H1 (cell line): ENCODE data around the gene EPB41L4B. TPM values are rescaled to one million over a fixed set of nuclear protein-coding genes. Genes with fewer than 3 reads are reported as not detected.

Experiments used
- CTCF ChIA-PET: fragments of 300-600 bp; sonication (Branson Sonifier 250); formaldehyde crosslinking; loops from one replicate; lab custom pipeline; 2021; ENCODE audit not compliant: partially characterized antibody; lab: Charles Lee
- POLR2A ChIA-PET: fragments of 300-600 bp; sonication (Branson Sonifier 250); formaldehyde crosslinking; loops from one replicate; lab custom pipeline; 2021; ENCODE audit warnings: inconsistent platforms; ENCODE audit not compliant: partially characterized antibody; lab: Charles Lee
- DNase-seq, 2 experiments: peaks; one replicate each; pipeline versions ENCODE4 v3.0.0 to v3.0.0-alpha.2; 2010 to 2022; ENCODE audit warnings: low spot score in 2 of 2, low read depth in 1 of 2, mixed read lengths in 1 of 2
- FAIRE-seq: peaks from 2 replicates; lab custom pipeline; 2011; peaks lifted over from hg19 to GRCh38; lab: Jason Lieb, UNC
- H2AFZ ChIP-seq: 2 replicates; pipeline ENCODE4 v1.8.1; 2012; ENCODE audit warnings: low read length, inconsistent platforms
- H2AK5ac ChIP-seq: 2 replicates; pipeline ENCODE4 v1.6.1; 2013; ENCODE audit warnings: low read depth, low read length
- H2BK120ac ChIP-seq: replicated peaks from 2 replicates; pipeline ENCODE3; 2013; ENCODE audit warnings: low read depth, low read length, inconsistent platforms
- H2BK12ac ChIP-seq: 2 replicates; pipeline ENCODE4 v1.6.1; 2013; ENCODE audit warnings: low read depth, low read length
- H2BK15ac ChIP-seq: 2 replicates; pipeline ENCODE4 v1.6.1; 2013; ENCODE audit warnings: low read length
- H2BK20ac ChIP-seq: 2 replicates; pipeline ENCODE4 v1.6.1; 2013; ENCODE audit warnings: low read length
- H2BK5ac ChIP-seq: 2 replicates; pipeline ENCODE4 v1.6.1; 2013; ENCODE audit warnings: low read depth, low read length
- H3K14ac ChIP-seq: 2 replicates; pipeline ENCODE4 v1.6.1; 2013; ENCODE audit warnings: inconsistent platforms; ENCODE audit not compliant: insufficient read length
- H3K18ac ChIP-seq: 2 replicates; pipeline ENCODE4 v1.6.1; 2013; ENCODE audit warnings: low read length; ENCODE audit errors: extremely low read depth
- H3K23ac ChIP-seq: 2 replicates; pipeline ENCODE4 v1.6.1; 2013; ENCODE audit warnings: inconsistent platforms; ENCODE audit not compliant: insufficient read length
- H3K23me2 ChIP-seq: 2 replicates; pipeline ENCODE4 v1.6.1; 2013; ENCODE audit warnings: low read depth, low read length
- H3K27ac ChIP-seq: 2 replicates; pipeline ENCODE4 v1.6.1; 2011; ENCODE audit warnings: low read depth, low read length, inconsistent platforms
- H3K27me3 ChIP-seq, 4 experiments: replicated peaks in 1 of 4; 1 replicate in 1 of 4; 2 replicates in 3 of 4; pipeline versions ENCODE4 v1.6.1 to v1.8.1; 2011 to 2013; ENCODE audit warnings: low read length in 3 of 4, mild to moderate bottlenecking in 3 of 4, inconsistent platforms in 2 of 4, mixed read lengths in 2 of 4, moderate library complexity in 1 of 4; ENCODE audit not compliant: control insufficient read depth in 3 of 4, insufficient read depth in 3 of 4; ENCODE audit errors: extremely low read depth in 1 of 4
- H3K36me3 ChIP-seq, 4 experiments: 2 replicates each; pipeline versions ENCODE4 v1.6.1 to v1.8.1; 2011 to 2013; ENCODE audit warnings: mild to moderate bottlenecking in 4 of 4, low read length in 3 of 4, moderate library complexity in 2 of 4, control low read depth in 1 of 4, inconsistent platforms in 1 of 4; ENCODE audit not compliant: insufficient read depth in 4 of 4, control insufficient read depth in 2 of 4
- H3K4ac ChIP-seq: replicated peaks from 2 replicates; pipeline ENCODE3; 2013; ENCODE audit warnings: low read length, low read depth, mixed read lengths, inconsistent platforms; ENCODE audit not compliant: insufficient read length
- H3K4me1 ChIP-seq, 4 experiments: replicated peaks in 1 of 4; 1 replicate in 1 of 4; 2 replicates in 3 of 4; pipeline versions ENCODE4 v1.6.1 to v1.8.1; 2011 to 2013; ENCODE audit warnings: low read length in 3 of 4, inconsistent platforms in 2 of 4, mixed read lengths in 1 of 4; ENCODE audit not compliant: insufficient read depth in 4 of 4, control insufficient read depth in 3 of 4
- H3K4me2 ChIP-seq, 2 experiments: 2 replicates each; pipeline versions ENCODE4 v1.6.1 to v1.8.1; 2011 to 2013; ENCODE audit warnings: low read depth in 2 of 2, low read length in 2 of 2, control low read depth in 1 of 2, inconsistent platforms in 1 of 2, mild to moderate bottlenecking in 1 of 2; ENCODE audit not compliant: insufficient read depth in 1 of 2
- H3K4me3 ChIP-seq, 4 experiments: fragments of 200-600, 300-600 bp in 1 of 4; sonication (generic), shearing (Covaris generic), sonication (Bioruptor Twin) in 1 of 4; 2 replicates each; pipeline versions ENCODE4 v1.5.1 to v1.8.1; 2011 to 2016; ENCODE audit warnings: low read length in 4 of 4, low read depth in 3 of 4, control low read depth in 2 of 4, inconsistent platforms in 2 of 4, mild to moderate bottlenecking in 2 of 4, mixed read lengths in 1 of 4, moderate library complexity in 1 of 4; ENCODE audit not compliant: insufficient read depth in 2 of 4; ENCODE audit errors: extremely low read depth in 1 of 4
- H3K56ac ChIP-seq: replicated peaks from 2 replicates; pipeline ENCODE3; 2013; ENCODE audit warnings: low read depth, mild to moderate bottlenecking, mixed read lengths, low read length, inconsistent platforms; ENCODE audit not compliant: insufficient read length
- H3K79me1 ChIP-seq: 2 replicates; pipeline ENCODE4 v1.6.1; 2013; ENCODE audit warnings: low read depth, low read length, control low read depth
- H3K79me2 ChIP-seq, 2 experiments: 2 replicates each; pipeline versions ENCODE4 v1.6.1 to v1.8.1; 2012 to 2013; ENCODE audit warnings: low read length in 2 of 2, mild to moderate bottlenecking in 2 of 2, inconsistent platforms in 1 of 2; ENCODE audit not compliant: insufficient read depth in 2 of 2, control insufficient read depth in 1 of 2
- H3K9ac ChIP-seq, 4 experiments: replicated peaks in 1 of 4; 1 replicate in 1 of 4; 2 replicates in 3 of 4; pipeline versions ENCODE4 v1.6.1 to v1.8.1; 2011 to 2013; ENCODE audit warnings: low read depth in 3 of 4, low read length in 3 of 4, control low read depth in 2 of 4, mild to moderate bottlenecking in 2 of 4, moderate library complexity in 2 of 4, inconsistent platforms in 1 of 4; ENCODE audit errors: extremely low read depth in 1 of 4
- H3K9me3 ChIP-seq, 2 experiments: 2 replicates each; pipeline versions ENCODE4 v1.6.1 to v1.8.1; 2012 to 2013; ENCODE audit warnings: mild to moderate bottlenecking in 2 of 2, moderate library complexity in 2 of 2, control low read depth in 1 of 2, inconsistent platforms in 1 of 2, low read depth in 1 of 2, low read length in 1 of 2, mixed read lengths in 1 of 2; ENCODE audit not compliant: insufficient read depth in 2 of 2
- H4K20me1 ChIP-seq, 2 experiments: replicated peaks in 1 of 2; 2 replicates each; pipeline versions ENCODE3 to v1.8.1; 2011 to 2013; ENCODE audit warnings: inconsistent platforms in 2 of 2, low read length in 2 of 2, mild to moderate bottlenecking in 1 of 2; ENCODE audit not compliant: insufficient read depth in 2 of 2, control insufficient read depth in 1 of 2
- H4K5ac ChIP-seq: 2 replicates; pipeline ENCODE4 v1.6.1; 2013; ENCODE audit warnings: low read length, low read depth, mixed read lengths, inconsistent platforms; ENCODE audit not compliant: insufficient read length
- H4K8ac ChIP-seq: 2 replicates; pipeline ENCODE4 v1.8.0; 2013; ENCODE audit warnings: mild to moderate bottlenecking, moderate library complexity, low read length, inconsistent platforms; ENCODE audit not compliant: insufficient read depth; ENCODE audit errors: extremely low read depth
- H4K91ac ChIP-seq: replicated peaks from 2 replicates; pipeline ENCODE3; 2013; ENCODE audit warnings: low read length, mixed read lengths, inconsistent platforms; ENCODE audit not compliant: insufficient read length
- ASH2L ChIP-seq: fragments of 200-600, 300-600 bp; sonication (generic); IDR thresholded peaks from one replicate; pipeline ENCODE4 v1.7.1; 2017; ENCODE audit warnings: low read length
- NANOG ChIP-seq: IDR thresholded peaks from 2 replicates; pipeline ENCODE4 v1.6.1; 2011; ENCODE audit warnings: low read length, low read depth, mild to moderate bottlenecking, inconsistent platforms; ENCODE audit not compliant: insufficient read depth, poor library complexity, severe bottlenecking
- RXRA ChIP-seq: IDR thresholded peaks from 2 replicates; pipeline ENCODE4 v1.6.1; 2011; ENCODE audit warnings: low read depth, mild to moderate bottlenecking, low read length, moderate library complexity; ENCODE audit not compliant: insufficient read depth
- SIX5 ChIP-seq: IDR thresholded peaks from 2 replicates; pipeline ENCODE4 v1.6.1; 2011; ENCODE audit warnings: mild to moderate bottlenecking, low read depth, low read length
- SP1 ChIP-seq: IDR thresholded peaks from 2 replicates; pipeline ENCODE4 v1.6.1; 2011; ENCODE audit warnings: low read depth, low read length
- WGBS, 2 experiments: shearing (Covaris generic) in 1 of 2; methylation state at CpG; one replicate each; pipeline versions ENCODE4 v1.1.6 to v1.1.7; 2013 to 2015; ENCODE audit warnings: low lambda C conversion rate in 2 of 2, mixed read lengths in 2 of 2, inconsistent platforms in 1 of 2, low coverage in 1 of 2, missing lambda C conversion rate in 1 of 2; ENCODE audit not compliant: insufficient replicate concordance in 2 of 2, insufficient coverage in 1 of 2, insufficient read length in 1 of 2; ENCODE audit errors: extremely low coverage in 1 of 2, missing lambda C conversion rate in 1 of 2; 5-methylcytosine and 5-hydroxymethylcytosine counted together
- polyA plus RNA-seq, 7 experiments: library from polyadenylated mRNA; depleted of rRNA in 3 of 7; stranded (reverse) in 5 of 7; unstranded in 2 of 7; fragments of >200 nt in 5 of 7; fragments of 200-250 nt in 2 of 7; gene quantifications; 1 replicate in 5 of 7; 2 replicates in 1 of 7; 4 replicates in 1 of 7; pipeline versions ENCODE4 v1.2.1 to v1.2.3, GENCODE V29; 2011 to 2013; ENCODE audit warnings: missing spikeins in 2 of 7, mixed read lengths in 2 of 7
- total RNA-seq: library from RNA; stranded (reverse); fragmentation: NEBNext Ultra II Directional; extraction: Animal tissue kit (Norgen Biotek cat#: 25700); gene quantifications from 2 replicates; pipeline ENCODE4 v1.2.1, GENCODE V29; 2021
- TF ChIP-seq, protein P1 (sequence below): IDR thresholded peaks from 2 replicates; pipeline ENCODE4 v1.6.1; 2012; ENCODE audit warnings: inconsistent platforms

EPB41L4B gene
- total and polyA plus RNA-seq, 2 of the 8 experiments (the other 6 are each of a cell fraction or from before 2014, with no cell fraction given), result 11.9 to 25.0 TPM

DNA sequence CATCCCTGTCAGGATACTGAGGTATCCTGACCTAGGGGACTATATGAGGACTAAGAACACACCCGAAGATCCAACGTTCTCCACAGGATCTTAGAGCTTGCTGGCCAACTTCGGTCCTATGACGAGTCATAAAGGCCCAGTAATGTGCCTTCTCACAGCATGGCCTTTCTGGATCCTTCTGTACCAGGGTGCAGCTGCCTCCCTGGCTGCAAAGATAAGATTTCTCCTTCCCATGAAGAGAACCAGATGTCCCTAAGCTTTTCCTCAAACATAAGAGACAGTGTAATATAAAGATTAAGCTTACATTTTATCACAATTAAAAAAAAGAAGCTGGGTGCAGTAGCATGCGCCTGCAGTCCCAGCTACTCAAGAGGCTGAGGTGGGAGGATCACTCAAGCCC is 18.3 kb downstream of the EPB41L4B start:
- no peak for DNase-seq
- Histone ChIP-seq H2BK20ac (no peak overlapping the region), H4K20me1 (peaks cover 2 to 5% of the 10 kb centered on the region in 2 experiments), H3K23me2 (no peaks in the 10 kb centered on the region), H2AK5ac (no peak overlapping the region), H2BK15ac (no peak overlapping the region), H3K4me3 (no peak overlapping the region), H3K9me3 (no peaks in the 10 kb centered on the region), H2BK12ac (no peak overlapping the region), H4K91ac (no peak overlapping the region), H3K4me2 (no peak overlapping the region), H3K14ac (no peak overlapping the region), H3K9ac (no peak overlapping the region), H4K8ac (no peak overlapping the region), H3K23ac (no peak overlapping the region), H3K18ac (no peak overlapping the region), H3K56ac (no peak overlapping the region), H4K5ac (no peak overlapping the region), H3K79me1 (peaks cover 13% of the 10 kb centered on the region), H2BK5ac (no peak overlapping the region), H3K79me2 (peaks cover 13 to 90% of the 10 kb centered on the region in 2 experiments), H3K36me3 (no peaks in the 10 kb centered on the region), H2BK120ac (no peak overlapping the region), H3K4me1 (peaks cover 0 to 4% (median 1%) of the 10 kb centered on the region in 4 experiments; a peak in 1 of 7 replicates), H3K27me3 (no peaks in the 10 kb centered on the region), H2AFZ (no peak overlapping the region), H3K27ac (no peak overlapping the region), H3K4ac (no peak overlapping the region)
- no peak for TF ChIP-seq ASH2L
- TF ChIP-seq SIX5, result no peak
- no peak for TF ChIP-seq NANOG
- no peak for TF ChIP-seq SP1
- TF ChIP-seq RXRA, result no peak
- TF ChIP-seq, protein P1, sequence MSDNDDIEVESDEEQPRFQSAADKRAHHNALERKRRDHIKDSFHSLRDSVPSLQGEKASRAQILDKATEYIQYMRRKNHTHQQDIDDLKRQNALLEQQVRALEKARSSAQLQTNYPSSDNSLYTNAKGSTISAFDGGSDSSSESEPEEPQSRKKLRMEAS, result no peak
- POLR2A ChIA-PET, result interaction anchor here (0.8 to 0.9 kb wide), 2 partner anchors 15 to 32 kb away, joined by 3 read pairs; no protein-coding TSS in a partner anchor
- WGBS, 2 experiments, result 74% methylated on average over 5 of the region's 5 CpGs; no CpG with 5 or more reads in 1 of the 2 experiments
- no peak for FAIRE-seq
- CTCF ChIA-PET, result interaction anchor here (1.0 to 1.6 kb wide), 3 partner anchors 12 to 119 kb away, joined by 3 read pairs; no protein-coding TSS in a partner anchor
